HepG2 (cell line): ENCODE results near the gene P2RX6. TPM values are rescaled to one million over a fixed set of nuclear protein-coding genes. Genes with fewer than 3 reads are reported as not detected.

Source experiments
- LCORL ChIP-seq, 2 experiments: fragments of 450-650 bp in 1 of 2; sonication (generic) in 1 of 2; formaldehyde crosslinking in 1 of 2; IDR thresholded peaks; 2 replicates each; pipeline versions ENCODE4 v1.5.0 to v1.6.1; 2017 to 2020; ENCODE audit warnings: antibody characterized with exemption in 1 of 2, missing genetic modification reagents in 1 of 2
- MXD4 ChIP-seq: IDR thresholded peaks from 2 replicates; pipeline ENCODE4 v1.6.1; 2016; ENCODE audit warnings: mild to moderate bottlenecking, missing biosample characterization, missing genetic modification reagents
- SATB2 ChIP-seq: sonication (generic); formaldehyde crosslinking; IDR thresholded peaks from 2 replicates; pipeline ENCODE4 v1.5.0; 2020; ENCODE audit warnings: missing genetic modification reagents
- SOX5 ChIP-seq: IDR thresholded peaks from 2 replicates; pipeline ENCODE4 v1.6.1; 2016; ENCODE audit warnings: borderline replicate concordance
- ZNF543 ChIP-seq: sonication (generic); formaldehyde crosslinking; IDR thresholded peaks from 2 replicates; pipeline ENCODE4 v1.4.0; 2020; ENCODE audit warnings: mild to moderate bottlenecking, missing genetic modification reagents
- ZNF574 ChIP-seq: sonication (generic); formaldehyde crosslinking; IDR thresholded peaks from 2 replicates; pipeline ENCODE4 v1.4.0; 2020; ENCODE audit warnings: missing genetic modification reagents
- ZNF790 ChIP-seq: sonication (generic); formaldehyde crosslinking; IDR thresholded peaks from 2 replicates; pipeline ENCODE4 v1.8.0; 2022; ENCODE audit warnings: missing genetic modification reagents, mild to moderate bottlenecking, borderline replicate concordance
- polyA plus RNA-seq, 8 experiments: library from polyadenylated mRNA; depleted of rRNA in 3 of 8; stranded (reverse) in 7 of 8; unstranded in 1 of 8; fragments of >200 nt; fragmentation: Illumina TruSeq in 4 of 8; extraction: Trizol in 4 of 8; gene quantifications; 2 replicates each; pipeline versions ENCODE4 v1.2.1 to v1.2.3, GENCODE V29; 2011 to 2016; ENCODE audit warnings: low read depth in 4 of 8, missing spikeins in 1 of 8, mixed read lengths in 1 of 8; ENCODE audit not compliant: insufficient read depth in 1 of 8
- total RNA-seq, 5 experiments: library from RNA; depleted of rRNA; stranded (reverse); fragments of >200 nt; fragmentation: Illumina TruSeq; extraction: Trizol; gene quantifications; 2 replicates each; pipeline ENCODE4 v1.2.3, GENCODE V29; 2016; ENCODE audit warnings: low read depth in 1 of 5
- TF ChIP-seq, protein P1 (sequence below): sonication (generic); formaldehyde crosslinking; IDR thresholded peaks from 2 replicates; pipeline ENCODE4 v1.4.0; 2020; ENCODE audit warnings: mild to moderate bottlenecking, missing genetic modification reagents
- TF ChIP-seq, protein P2 (sequence below): sonication (generic); formaldehyde crosslinking; conservative IDR thresholded peaks from 2 replicates; pipeline ENCODE4 v1.4.0; 2020; ENCODE audit warnings: missing genetic modification reagents
- TF ChIP-seq, protein P3 (sequence below): sonication (generic); formaldehyde crosslinking; IDR thresholded peaks from 2 replicates; pipeline ENCODE4 v1.9.0; 2022; ENCODE audit warnings: missing genetic modification reagents, mild to moderate bottlenecking, borderline replicate concordance
- TF ChIP-seq, protein P4 (sequence below): sonication (generic); formaldehyde crosslinking; IDR thresholded peaks from 2 replicates; pipeline ENCODE4 v1.5.0; 2020; ENCODE audit warnings: missing genetic modification reagents

P2RX6 gene
- total and polyA plus RNA-seq, 2 of the 13 experiments (the other 11 are each of a cell fraction or from before 2014, with no cell fraction given): 0.04 to 0.12 TPM

GRCh38 chr22:21009638-21010425, 5.1 kb upstream of the P2RX6 start (continued):
- TF ChIP-seq, protein P1, sequence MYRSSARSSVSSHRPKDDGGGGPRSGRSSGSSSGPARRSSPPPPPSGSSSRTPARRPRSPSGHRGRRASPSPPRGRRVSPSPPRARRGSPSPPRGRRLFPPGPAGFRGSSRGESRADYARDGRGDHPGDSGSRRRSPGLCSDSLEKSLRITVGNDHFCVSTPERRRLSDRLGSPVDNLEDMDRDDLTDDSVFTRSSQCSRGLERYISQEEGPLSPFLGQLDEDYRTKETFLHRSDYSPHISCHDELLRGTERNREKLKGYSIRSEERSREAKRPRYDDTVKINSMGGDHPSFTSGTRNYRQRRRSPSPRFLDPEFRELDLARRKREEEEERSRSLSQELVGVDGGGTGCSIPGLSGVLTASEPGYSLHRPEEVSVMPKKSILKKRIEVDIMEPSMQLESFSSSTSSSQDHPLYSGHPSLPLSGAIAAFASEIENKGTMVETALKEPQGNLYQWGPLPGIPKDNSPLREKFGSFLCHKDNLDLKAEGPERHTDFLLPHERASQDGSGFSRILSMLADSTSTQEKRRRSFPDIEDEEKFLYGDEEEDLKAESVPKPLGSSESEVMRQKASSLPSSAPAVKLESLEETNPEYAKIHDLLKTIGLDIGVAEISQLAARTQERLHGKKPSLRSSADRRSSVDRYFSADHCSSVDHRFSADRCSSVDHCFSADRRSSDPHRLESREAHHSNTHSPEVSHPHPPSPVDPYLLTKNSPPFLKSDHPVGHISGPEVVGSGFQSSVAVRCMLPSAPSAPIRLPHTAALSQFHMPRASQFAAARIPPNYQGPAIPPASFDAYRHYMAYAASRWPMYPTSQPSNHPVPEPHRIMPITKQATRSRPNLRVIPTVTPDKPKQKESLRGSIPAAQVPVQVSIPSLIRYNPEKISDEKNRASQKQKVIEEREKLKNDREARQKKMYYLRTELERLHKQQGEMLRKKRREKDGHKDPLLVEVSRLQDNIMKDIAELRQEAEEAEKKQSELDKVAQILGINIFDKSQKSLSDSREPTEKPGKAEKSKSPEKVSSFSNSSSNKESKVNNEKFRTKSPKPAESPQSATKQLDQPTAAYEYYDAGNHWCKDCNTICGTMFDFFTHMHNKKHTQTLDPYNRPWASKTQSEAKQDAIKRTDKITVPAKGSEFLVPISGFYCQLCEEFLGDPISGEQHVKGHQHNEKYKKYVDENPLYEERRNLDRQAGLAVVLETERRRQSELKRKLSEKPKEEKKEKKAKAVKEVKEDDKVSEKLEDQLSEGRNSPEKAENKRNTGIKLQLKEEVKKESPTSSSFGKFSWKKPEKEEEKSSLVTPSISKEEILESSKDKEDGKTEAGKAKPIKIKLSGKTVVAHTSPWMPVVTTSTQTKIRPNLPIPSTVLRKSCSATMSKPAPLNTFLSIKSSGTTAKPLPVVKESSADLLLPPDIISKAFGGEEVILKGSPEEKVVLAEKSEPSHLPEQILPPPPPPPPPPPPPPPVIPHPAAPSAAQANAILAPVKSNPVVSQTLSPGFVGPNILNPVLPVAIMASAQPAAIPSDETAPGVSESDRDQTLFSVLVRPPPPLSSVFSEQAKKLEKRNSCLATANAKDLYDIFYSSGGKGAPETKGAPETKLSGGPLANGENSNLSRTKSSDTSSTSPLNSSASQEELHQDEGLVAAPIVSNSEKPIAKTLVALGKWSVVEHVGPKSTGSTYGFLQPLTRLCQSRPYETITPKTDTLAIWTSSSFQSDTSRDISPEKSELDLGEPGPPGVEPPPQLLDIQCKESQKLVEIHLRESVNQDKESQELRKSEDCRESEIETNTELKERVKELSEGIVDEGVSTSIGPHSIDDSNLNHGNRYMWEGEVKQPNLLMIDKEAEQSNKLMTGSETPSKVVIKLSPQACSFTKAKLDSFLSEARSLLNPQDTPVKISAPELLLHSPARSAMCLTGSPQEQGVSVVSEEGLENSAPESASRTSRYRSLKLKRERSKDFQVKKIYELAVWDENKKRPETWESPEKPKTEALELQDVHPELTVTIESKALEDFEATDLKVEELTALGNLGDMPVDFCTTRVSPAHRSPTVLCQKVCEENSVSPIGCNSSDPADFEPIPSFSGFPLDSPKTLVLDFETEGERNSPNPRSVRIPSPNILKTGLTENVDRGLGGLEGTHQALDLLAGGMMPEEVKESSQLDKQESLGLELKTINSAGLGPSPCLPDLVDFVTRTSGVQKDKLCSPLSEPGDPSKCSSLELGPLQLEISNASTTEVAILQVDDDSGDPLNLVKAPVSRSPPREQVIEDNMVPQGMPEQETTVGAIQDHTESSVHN: no peak
- TF ChIP-seq SATB2 (CRISPR knock-in tag) (0 out of 2 replicates have a peak, but pooled peaks have one; percentile 78), ZNF790 (CRISPR knock-in tag) (peak; percentile 67; the same call in 1 of the 2 replicates), ZNF543 (peak; percentile 37; the same call in 1 of the 2 replicates), MXD4 (CRISPR knock-in tag) (peak; percentile 66; the same call in 1 of the 2 replicates), SOX5 (peak; percentile 56), LCORL (IDR thresholded peaks at IDR 0.05) (no peak), LCORL (CRISPR knock-in tag; IDR thresholded peaks at IDR 0.05) (0 out of 2 replicates have a peak, but pooled peaks have one; percentile 30), ZNF574 (CRISPR knock-in tag) (peak; percentile 73)
- TF ChIP-seq, protein P2, sequence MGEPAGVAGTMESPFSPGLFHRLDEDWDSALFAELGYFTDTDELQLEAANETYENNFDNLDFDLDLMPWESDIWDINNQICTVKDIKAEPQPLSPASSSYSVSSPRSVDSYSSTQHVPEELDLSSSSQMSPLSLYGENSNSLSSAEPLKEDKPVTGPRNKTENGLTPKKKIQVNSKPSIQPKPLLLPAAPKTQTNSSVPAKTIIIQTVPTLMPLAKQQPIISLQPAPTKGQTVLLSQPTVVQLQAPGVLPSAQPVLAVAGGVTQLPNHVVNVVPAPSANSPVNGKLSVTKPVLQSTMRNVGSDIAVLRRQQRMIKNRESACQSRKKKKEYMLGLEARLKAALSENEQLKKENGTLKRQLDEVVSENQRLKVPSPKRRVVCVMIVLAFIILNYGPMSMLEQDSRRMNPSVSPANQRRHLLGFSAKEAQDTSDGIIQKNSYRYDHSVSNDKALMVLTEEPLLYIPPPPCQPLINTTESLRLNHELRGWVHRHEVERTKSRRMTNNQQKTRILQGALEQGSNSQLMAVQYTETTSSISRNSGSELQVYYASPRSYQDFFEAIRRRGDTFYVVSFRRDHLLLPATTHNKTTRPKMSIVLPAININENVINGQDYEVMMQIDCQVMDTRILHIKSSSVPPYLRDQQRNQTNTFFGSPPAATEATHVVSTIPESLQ (CRISPR knock-in tag): 0 out of 2 replicates have a peak, but pooled peaks have one; percentile 89
- TF ChIP-seq, protein P3, sequence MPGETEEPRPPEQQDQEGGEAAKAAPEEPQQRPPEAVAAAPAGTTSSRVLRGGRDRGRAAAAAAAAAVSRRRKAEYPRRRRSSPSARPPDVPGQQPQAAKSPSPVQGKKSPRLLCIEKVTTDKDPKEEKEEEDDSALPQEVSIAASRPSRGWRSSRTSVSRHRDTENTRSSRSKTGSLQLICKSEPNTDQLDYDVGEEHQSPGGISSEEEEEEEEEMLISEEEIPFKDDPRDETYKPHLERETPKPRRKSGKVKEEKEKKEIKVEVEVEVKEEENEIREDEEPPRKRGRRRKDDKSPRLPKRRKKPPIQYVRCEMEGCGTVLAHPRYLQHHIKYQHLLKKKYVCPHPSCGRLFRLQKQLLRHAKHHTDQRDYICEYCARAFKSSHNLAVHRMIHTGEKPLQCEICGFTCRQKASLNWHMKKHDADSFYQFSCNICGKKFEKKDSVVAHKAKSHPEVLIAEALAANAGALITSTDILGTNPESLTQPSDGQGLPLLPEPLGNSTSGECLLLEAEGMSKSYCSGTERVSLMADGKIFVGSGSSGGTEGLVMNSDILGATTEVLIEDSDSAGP: no peak
- TF ChIP-seq, protein P4, sequence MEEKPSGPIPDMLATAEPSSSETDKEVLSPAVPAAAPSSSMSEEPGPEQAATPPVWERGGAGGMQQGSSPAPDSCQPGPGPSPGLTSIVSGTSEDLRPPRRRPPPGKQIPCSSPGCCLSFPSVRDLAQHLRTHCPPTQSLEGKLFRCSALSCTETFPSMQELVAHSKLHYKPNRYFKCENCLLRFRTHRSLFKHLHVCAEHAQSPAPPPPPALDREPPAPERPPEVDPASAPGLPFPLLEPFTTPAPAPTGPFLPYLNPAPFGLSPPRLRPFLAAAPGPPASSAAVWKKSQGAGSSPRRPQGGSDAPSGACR (CRISPR knock-in tag): no peak
